HG02981 (cell line): ENCODE data around the gene ITPA.
"Not testable (repeated sequence)": the region's sequence is repeated elsewhere in the genome, so short reads cannot be mapped to it uniquely, and the experiment has no call there.

Experiments
- ATAC-seq: cut with Tn5 transposase; IDR thresholded peaks from one replicate; pipeline ENCODE4 v1.9.1; 2021; ENCODE audit warnings: mild to moderate bottlenecking, moderate library complexity; ENCODE audit not compliant: unreplicated experiment

The ITPA gene

DNA sequence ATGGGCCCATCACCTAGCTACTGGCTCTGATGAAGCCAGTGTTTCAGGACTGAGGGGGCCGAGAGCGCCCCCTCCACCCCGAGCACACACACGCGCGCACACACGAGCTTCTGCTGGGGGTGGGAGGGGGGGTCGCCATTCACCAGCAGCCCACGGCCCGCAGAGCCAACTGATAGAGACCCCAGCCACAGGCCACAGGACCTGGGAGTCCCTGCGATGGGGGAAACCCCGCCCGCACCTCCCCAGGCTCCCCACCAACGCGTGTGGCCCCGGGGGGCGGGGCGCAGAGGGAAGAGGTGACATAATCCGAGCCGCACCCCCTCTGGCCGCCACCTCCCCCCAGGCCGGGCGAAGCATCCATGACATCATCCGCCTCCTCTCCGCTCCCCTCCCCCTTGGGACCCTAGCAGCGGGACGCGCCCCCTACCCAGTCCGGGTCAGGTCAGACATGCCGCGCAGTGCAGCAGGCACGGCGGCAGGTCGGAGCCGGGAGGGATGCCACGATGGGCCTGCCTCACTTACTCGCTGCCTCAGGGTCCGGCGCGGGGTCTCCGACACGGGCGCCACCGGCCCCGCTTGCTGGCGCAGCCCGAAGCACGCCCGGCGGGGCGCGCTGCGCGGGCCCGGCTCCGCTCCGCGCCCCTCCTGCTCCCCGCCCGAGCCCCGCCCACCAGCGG lies 36.2 kb upstream of the ITPA start, which contains the start of gene LZTS3:
LZTS3 (minus strand) TSS at position 617 of the 677 bp plus-strand sequence. CDS start 6,386 bp downstream, outside the sequence.
- ATAC-seq, result peak; percentile 44

DNA sequence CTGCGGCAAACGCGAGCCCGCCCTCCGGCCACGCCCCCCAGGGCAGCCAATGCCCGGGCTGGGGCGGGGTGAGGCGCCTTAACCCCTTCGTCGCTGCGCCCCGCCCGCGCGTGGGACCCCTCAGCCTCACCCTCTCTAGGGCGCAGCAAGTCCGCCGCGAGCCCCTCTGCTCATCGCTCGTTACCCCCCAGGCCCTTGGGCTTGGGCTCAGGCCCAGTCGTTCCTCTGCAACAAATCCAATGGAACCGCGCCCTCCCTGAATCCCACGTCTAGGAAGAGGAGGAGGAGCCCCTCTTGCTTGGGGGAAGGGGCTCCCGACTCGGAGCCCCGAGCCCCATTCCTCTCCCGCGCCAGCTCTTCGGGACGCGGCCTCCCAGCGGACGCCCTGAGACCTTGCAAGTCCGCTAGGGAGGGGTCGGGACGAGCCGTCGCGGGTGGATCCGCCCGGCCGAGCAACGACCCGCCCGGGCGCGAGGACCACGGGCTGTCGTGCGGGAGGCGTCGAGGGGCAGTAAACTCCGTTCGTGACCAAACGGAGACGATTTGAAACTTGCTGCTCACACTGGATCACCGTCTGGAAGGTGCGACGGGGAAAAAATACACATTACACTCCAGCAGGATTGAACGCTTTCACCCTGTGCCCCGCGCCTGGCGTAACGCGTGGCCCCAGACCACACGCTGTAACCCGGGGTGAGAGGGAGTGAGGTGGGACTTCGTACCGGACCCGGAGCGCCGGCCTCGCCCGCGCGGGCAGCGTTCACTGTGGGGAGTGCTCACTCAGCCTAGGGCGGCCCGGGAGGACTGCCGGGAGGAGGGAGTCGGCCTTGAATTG lies 35.5 kb upstream of the ITPA start:
- peak; percentile 79 for ATAC-seq

- no peak for ATAC-seq
These were observed 34.6 kb upstream of the ITPA start for GRCh38 chr20:3174442-3175261.

- ATAC-seq, result no peak
These were observed 34.0 kb upstream of the ITPA start for GRCh38 chr20:3175270-3175669.

- no peak for ATAC-seq
These were observed 31.4 kb upstream of the ITPA start for GRCh38 chr20:3177746-3178485.

- no peak for ATAC-seq
These were observed 29.0 kb upstream of the ITPA start for GRCh38 chr20:3180319-3180718.

DNA sequence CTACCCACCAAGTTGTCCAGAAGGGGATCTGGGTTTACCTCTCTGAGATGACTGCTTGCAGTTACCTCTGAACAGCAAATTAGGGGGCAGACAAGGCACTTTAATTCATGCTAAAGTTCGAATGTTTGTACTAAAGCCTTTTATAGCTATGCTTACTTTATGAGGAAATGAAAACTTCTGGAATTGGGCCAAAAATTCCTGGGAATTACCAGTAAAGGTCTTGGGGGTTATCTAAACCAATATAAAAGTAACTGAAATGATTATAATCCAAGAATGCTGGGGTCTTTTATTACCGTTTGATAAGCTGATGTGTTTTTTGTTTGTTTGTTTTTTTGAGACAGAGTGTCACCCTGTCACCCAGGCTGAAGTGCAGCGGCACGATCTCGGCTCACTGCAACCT lies 28.0 kb upstream of the ITPA start:
- ATAC-seq, result no peak

- ATAC-seq, result not testable (repeated sequence)
These were observed 26.9 kb upstream of the ITPA start for GRCh38 chr20:3182429-3182828.

DNA sequence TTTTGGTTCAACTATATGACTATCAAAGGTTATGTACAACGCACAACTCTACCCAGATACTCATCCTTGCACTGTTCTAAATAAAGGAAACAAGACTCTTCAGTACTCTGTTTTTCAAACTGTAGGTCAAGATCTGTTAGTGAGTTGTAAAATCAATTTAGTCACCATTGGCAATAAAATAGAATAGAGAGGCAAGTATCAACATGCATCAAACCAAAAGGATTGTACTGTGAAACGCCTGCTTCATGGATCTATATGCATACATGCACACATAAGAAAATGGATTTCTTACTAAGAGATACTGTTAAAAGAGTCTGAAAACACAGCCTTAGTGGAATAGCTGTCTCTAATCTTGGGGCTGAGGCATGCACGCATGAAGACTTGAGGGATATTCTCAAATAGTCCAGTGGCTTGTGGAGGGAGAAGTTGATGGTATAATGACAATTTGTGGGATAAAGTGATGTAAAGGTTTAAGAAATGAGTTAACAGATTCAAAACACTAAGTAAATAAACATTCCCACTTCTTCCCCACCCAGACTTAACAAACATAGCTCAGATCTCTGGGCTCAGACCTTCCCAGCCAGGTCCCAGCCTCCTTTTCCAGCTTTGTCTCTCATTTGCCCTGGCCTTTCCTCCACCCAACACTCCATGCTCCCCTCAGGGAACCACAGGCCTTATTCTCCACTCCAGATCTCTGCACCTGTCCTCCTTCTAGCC lies 25.2 kb upstream of the ITPA start:
- no peak for ATAC-seq

GRCh38 chr20:3187861-3188260 lies 21.4 kb upstream of the ITPA start:
- not testable (repeated sequence) for ATAC-seq

DNA sequence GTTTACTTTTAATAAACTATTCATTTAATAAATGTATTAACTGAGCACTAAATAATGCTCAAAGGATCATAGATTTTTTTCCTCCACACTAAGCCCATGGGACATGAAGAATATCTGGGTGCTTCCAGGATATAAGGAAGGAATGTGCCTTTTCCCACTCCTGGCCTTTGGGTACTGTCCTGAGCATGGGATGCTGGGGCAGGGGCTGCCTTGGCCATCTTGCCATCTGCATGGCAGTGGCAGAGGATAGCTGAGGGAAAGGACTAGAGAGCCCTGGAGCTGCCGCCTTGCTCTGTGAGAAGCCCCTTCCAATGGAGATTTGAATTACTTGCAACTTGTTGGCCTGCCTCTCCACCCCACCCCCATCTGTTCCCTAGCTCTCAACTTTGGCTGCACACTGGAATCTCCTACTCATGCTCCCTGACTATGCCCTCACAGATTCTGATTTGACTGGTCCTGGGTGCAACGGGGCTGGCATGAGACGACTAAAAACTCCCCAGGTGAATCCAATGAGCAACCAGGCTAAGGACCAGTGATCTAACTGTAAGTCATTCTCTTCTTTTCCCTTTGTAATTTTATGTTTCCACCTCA lies 20.4 kb upstream of the ITPA start:
- no peak for ATAC-seq

- ATAC-seq, result no peak
These were observed 19.7 kb upstream of the ITPA start for GRCh38 chr20:3189561-3190131.

DNA sequence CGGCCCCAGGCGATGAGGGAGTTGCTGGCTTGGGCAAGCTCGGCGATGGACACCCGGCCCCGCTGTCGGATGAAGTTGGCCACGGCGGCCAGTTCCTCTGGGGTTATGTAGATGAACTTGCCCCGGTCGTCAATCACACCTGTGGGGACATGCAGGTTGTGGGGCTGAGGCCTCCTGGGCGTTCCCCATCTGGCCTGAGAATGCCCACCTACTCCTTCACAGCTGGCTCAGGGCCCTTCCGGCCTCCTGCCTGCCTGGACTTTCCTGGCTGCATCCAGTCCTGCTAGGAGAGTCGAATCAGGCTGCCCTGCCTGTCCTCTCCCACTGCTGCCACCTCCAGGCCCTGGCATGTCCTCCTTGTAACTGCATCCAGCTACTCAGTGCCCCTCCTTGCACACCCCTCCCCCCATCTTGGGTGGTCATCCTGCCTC lies 18.6 kb upstream of the ITPA start:
- no peak for ATAC-seq

GRCh38 chr20:3192226-3193015 lies 16.9 kb upstream of the ITPA start:
- ATAC-seq, result no peak

GRCh38 chr20:3193806-3194616 lies 15.3 kb upstream of the ITPA start:
- ATAC-seq, result no peak

DNA sequence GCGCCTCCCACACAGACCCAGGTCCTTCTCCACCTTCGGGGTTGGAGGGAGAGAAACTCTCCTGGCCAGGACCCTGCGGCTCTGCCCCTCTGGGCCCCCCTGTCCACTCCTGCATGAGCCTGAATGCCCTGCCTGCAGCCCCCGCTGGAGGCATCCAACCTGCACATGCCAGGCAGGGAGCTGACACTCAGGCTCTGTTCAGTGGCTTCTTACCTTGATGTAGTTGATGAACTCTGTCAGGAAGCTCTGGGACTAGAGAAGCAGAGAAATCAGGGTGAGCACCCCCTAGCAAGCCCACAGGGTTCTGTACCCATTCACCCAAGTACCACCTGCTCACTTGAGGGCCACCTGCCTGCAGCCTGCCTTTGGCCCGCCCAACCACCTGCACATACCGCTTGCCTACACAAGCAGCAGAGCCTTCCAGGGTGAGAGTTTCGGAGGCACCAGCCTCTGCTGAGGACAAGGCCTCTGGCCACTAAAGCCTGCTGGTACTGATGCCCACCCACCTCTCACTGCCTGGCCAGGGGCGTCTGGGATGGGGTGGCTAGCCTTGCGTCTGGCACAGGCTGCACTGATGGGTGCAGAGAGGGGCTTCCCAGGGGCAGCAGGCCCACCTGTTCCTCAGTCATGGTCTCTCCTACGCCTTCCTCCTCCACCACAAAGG lies 14.5 kb upstream of the ITPA start:
- ATAC-seq, result no peak

DNA sequence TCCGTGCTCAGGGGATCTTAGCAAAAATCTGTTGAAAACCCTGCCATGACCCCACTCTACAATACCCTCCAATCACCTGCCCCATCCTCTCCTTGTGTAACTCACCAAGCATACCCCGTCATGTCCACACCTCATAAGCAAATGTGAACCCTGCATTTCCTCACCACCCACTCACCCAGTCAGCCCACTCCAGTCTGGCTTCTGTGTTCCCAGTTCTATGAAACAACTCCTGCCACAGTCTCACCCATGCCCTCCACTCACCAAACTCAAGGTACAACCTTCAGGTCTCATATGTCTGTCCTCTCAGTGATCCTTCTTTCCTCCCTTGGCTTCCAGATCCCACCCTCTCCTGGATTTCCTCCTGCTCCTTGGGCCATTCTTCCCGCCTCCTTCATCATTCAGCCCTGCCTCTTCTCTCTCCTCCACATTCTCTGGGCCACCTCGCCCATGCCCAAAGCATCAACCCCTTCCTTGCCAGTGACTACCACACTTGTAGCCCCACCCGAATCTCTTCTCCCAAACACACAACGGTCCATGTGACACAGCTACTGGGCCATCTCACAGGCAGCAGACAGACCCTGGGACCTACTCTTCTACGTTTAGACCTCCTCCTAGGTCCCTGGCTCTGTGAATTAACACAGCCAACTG lies 13.6 kb upstream of the ITPA start:
- ATAC-seq, result no peak
